ENCODE results near the gene FZD2.

GRCh38 chr17:44589316-44590071 lies 32.2 kb downstream of the FZD2 start:
- TF ChIP-seq EZH2 (IDR thresholded peaks at IDR 0.05; ENCODE audit: insufficient read depth, poor library complexity, severe bottlenecking) (no peak), EZH2phosphoT487 (IDR thresholded peaks at IDR 0.05; ENCODE audit: insufficient read depth, low read depth) (no peak)
